OCI-LY1 (cell line): ENCODE results near the gene CCNB1.
"Not testable (repeated sequence)": the region's sequence is repeated elsewhere in the genome, so short reads cannot be mapped to it uniquely, and the experiment has no call there.

Experiments used
- H2AFZ ChIP-seq: fragments of 200-600 bp; sonication (generic), shearing (Covaris generic); 2 replicates; pipeline ENCODE4 v1.6.0; 2014; ENCODE audit warnings: antibody characterized with exemption, mild to moderate bottlenecking, low read length
- H3F3A ChIP-seq: fragments of 200-600 bp; sonication (generic), shearing (Covaris generic); 2 replicates; pipeline ENCODE4 v1.6.0; 2014; ENCODE audit warnings: mild to moderate bottlenecking, antibody characterized with exemption, low read length, moderate library complexity; ENCODE audit not compliant: insufficient read depth
- H3K27ac ChIP-seq: fragments of 200-600 bp; sonication (generic); 2 replicates; pipeline ENCODE4 v1.5.1; 2014; ENCODE audit warnings: low read length, mixed run types, mild to moderate bottlenecking, low read depth; ENCODE audit not compliant: poor library complexity, severe bottlenecking
- H3K27me3 ChIP-seq: fragments of 200-600 bp; sonication (generic); 2 replicates; pipeline ENCODE4 v1.6.0; 2014; ENCODE audit warnings: antibody characterized with exemption, mild to moderate bottlenecking, low read length, moderate library complexity; ENCODE audit not compliant: insufficient read depth
- H3K36me3 ChIP-seq: fragments of 200-600 bp; sonication (generic); 2 replicates; pipeline ENCODE4 v1.6.1; 2014; ENCODE audit warnings: mild to moderate bottlenecking, antibody characterized with exemption, low read length, moderate library complexity, mixed read lengths; ENCODE audit not compliant: insufficient read depth
- H3K4me1 ChIP-seq: fragments of 200-600 bp; sonication (generic); 2 replicates; pipeline ENCODE4 v1.5.1; 2014; ENCODE audit warnings: mild to moderate bottlenecking, low read length, moderate library complexity; ENCODE audit not compliant: insufficient read depth, severe bottlenecking
- H3K4me2 ChIP-seq: fragments of 200-600 bp; sonication (generic), shearing (Covaris generic); 2 replicates; pipeline ENCODE4 v1.6.1; 2014; ENCODE audit warnings: low read length
- H3K4me3 ChIP-seq: fragments of 200-600 bp; sonication (generic); 2 replicates; pipeline ENCODE4 v1.5.1; 2014; ENCODE audit warnings: low read length, low read depth, mild to moderate bottlenecking, mixed read lengths; ENCODE audit not compliant: poor library complexity, severe bottlenecking
- H3K79me2 ChIP-seq: fragments of 200-600 bp; shearing (Covaris generic); 2 replicates; pipeline ENCODE4 v1.6.1; 2016; ENCODE audit warnings: mixed run types, low read length, mixed read lengths; ENCODE audit not compliant: insufficient read depth
- H3K9ac ChIP-seq: fragments of 200-600 bp; sonication (generic), shearing (Covaris generic); 2 replicates; pipeline ENCODE4 v1.6.1; 2014; ENCODE audit warnings: mild to moderate bottlenecking, low read length, mixed read lengths
- H3K9me2 ChIP-seq: fragments of 200-600 bp; sonication (generic), shearing (Covaris generic); 2 replicates; pipeline ENCODE4 v1.6.1; 2014; ENCODE audit warnings: low read depth, mild to moderate bottlenecking, low read length, mixed read lengths
- H3K9me3 ChIP-seq: fragments of 200-600 bp; shearing (Covaris generic); 2 replicates; pipeline ENCODE4 v1.6.1; 2014; ENCODE audit warnings: low read length, mixed read lengths
- H4K20me1 ChIP-seq: fragments of 200-600 bp; sonication (generic), shearing (Covaris generic); 2 replicates; pipeline ENCODE4 v1.6.0; 2016; ENCODE audit warnings: mild to moderate bottlenecking, low read length; ENCODE audit not compliant: insufficient read depth
- CTCF ChIP-seq: fragments of 200-600 bp; sonication (generic), shearing (Covaris generic); IDR thresholded peaks from 2 replicates; pipeline ENCODE4 v1.5.1; 2017; ENCODE audit warnings: mild to moderate bottlenecking, antibody characterized with exemption, low read length, moderate library complexity, mixed read lengths
- EZH2 ChIP-seq: fragments of 200-600 bp; sonication (generic), shearing (Covaris generic); IDR thresholded peaks from 2 replicates; pipeline ENCODE4 v1.8.0; 2017; ENCODE audit warnings: borderline replicate concordance, mixed run types, mild to moderate bottlenecking, antibody characterized with exemption, low read length, moderate library complexity, mixed read lengths

Gene CCNB1

GRCh38 chr5:69217151-69217511, 50.2 kb downstream of the CCNB1 start:
- Histone ChIP-seq H3K27ac (peak overlapping the region; percentile 73), H2AFZ (peak overlapping the region; percentile 28; the same call in 1 of the 2 replicates)

GRCh38 chr5:69217548-69218526, 50.9 kb downstream of the CCNB1 start:
- H3K9me3 ChIP-seq: no peaks in the 10 kb centered on the region
- H3K4me2 ChIP-seq: peak overlapping the region; percentile 81
- peak overlapping the region; percentile 77 for H3K4me3 ChIP-seq
- no peaks in the 10 kb centered on the region for H3K27me3 ChIP-seq
- TF ChIP-seq CTCF: no peak
- peaks cover 27% of the 10 kb centered on the region for H3K4me1 ChIP-seq
- H3K79me2 ChIP-seq: peaks cover 16% of the 10 kb centered on the region
- H4K20me1 ChIP-seq: no peaks in the 10 kb centered on the region
- H3K9ac ChIP-seq: peak overlapping the region; percentile 80
- 0 out of 2 replicates have a peak, but pooled peaks cover 5% of the 10 kb centered on the region for H3K36me3 ChIP-seq
- 0 out of 2 replicates have a peak overlapping the region, but pooled peaks have one; percentile 28 for H2AFZ ChIP-seq
- H3F3A ChIP-seq: no peaks in the 10 kb centered on the region
- H3K27ac ChIP-seq: peak overlapping the region; percentile 73
- H3K9me2 ChIP-seq: no peaks in the 10 kb centered on the region

More at GRCh38 chr5:69217151-69217511, 50.2 kb downstream of the CCNB1 start:
- Histone ChIP-seq H3K36me3 (0 out of 2 replicates have a peak, but pooled peaks cover 5% of the 10 kb centered on the region), H3K9ac (peak overlapping the region; percentile 80), H3K9me3 (no peaks in the 10 kb centered on the region), H3K79me2 (peaks cover 16% of the 10 kb centered on the region), H3K27me3 (no peaks in the 10 kb centered on the region), H3F3A (no peaks in the 10 kb centered on the region), H3K4me1 (peaks cover 27% of the 10 kb centered on the region), H4K20me1 (no peaks in the 10 kb centered on the region), H3K4me3 (peak overlapping the region; percentile 77), H3K4me2 (peak overlapping the region; percentile 81), H3K9me2 (no peaks in the 10 kb centered on the region)
- no peak for TF ChIP-seq CTCF

GRCh38 chr5:69219939-69220338, 53.0 kb downstream of the CCNB1 start:
- Histone ChIP-seq H4K20me1 (no peaks in the 10 kb centered on the region), H3K9ac (no peak overlapping the region), H3K9me3 (no peaks in the 10 kb centered on the region), H3K4me3 (no peak overlapping the region), H3K4me1 (peaks cover 27% of the 10 kb centered on the region), H3K27me3 (no peaks in the 10 kb centered on the region), H3F3A (no peaks in the 10 kb centered on the region), H2AFZ (no peak overlapping the region), H3K9me2 (no peaks in the 10 kb centered on the region), H3K79me2 (peaks cover 16% of the 10 kb centered on the region), H3K27ac (no peak overlapping the region), H3K4me2 (no peak overlapping the region), H3K36me3 (peaks cover 9% of the 10 kb centered on the region; the same call in 1 of the 2 replicates)
- TF ChIP-seq CTCF (no peak), EZH2 (no peak)

GRCh38 chr5:69220371-69220770, 53.4 kb downstream of the CCNB1 start:
- not testable (repeated sequence) for H3K9me2 ChIP-seq, H3F3A ChIP-seq, H3K4me2 ChIP-seq, H3K4me3 ChIP-seq, H3K27me3 ChIP-seq, H3K36me3 ChIP-seq, H3K9me3 ChIP-seq, H4K20me1 ChIP-seq, H3K27ac ChIP-seq, H2AFZ ChIP-seq, H3K9ac ChIP-seq
- peaks cover 27% of the 10 kb centered on the region for H3K4me1 ChIP-seq
- H3K79me2 ChIP-seq: peaks cover 16% of the 10 kb centered on the region

- H2AFZ ChIP-seq, H4K20me1 ChIP-seq, H3K9me3 ChIP-seq, H3K9me2 ChIP-seq, H3K4me2 ChIP-seq, H3K27ac ChIP-seq, H3K4me3 ChIP-seq, H3K9ac ChIP-seq, H3K27me3 ChIP-seq, H3F3A ChIP-seq: not testable (repeated sequence)
- Histone ChIP-seq H3K36me3 (peaks cover 11% of the 10 kb centered on the region; the same call in 1 of the 2 replicates), H3K4me1 (peaks cover 27% of the 10 kb centered on the region), H3K79me2 (peaks cover 16% of the 10 kb centered on the region)
Observed at GRCh38 chr5:69220833-69221232, 53.9 kb downstream of the CCNB1 start.
